Measurements from ENCODE around the gene E2F1. TPM values are rescaled to one million over a fixed set of nuclear protein-coding genes. Genes with fewer than 3 reads are reported as not detected.

Gene E2F1, protein sequence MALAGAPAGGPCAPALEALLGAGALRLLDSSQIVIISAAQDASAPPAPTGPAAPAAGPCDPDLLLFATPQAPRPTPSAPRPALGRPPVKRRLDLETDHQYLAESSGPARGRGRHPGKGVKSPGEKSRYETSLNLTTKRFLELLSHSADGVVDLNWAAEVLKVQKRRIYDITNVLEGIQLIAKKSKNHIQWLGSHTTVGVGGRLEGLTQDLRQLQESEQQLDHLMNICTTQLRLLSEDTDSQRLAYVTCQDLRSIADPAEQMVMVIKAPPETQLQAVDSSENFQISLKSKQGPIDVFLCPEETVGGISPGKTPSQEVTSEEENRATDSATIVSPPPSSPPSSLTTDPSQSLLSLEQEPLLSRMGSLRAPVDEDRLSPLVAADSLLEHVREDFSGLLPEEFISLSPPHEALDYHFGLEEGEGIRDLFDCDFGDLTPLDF
- 1 to 10 TPM; 1.3 to 4.2 (median 1.8) TPM for total RNA-seq

DNA sequence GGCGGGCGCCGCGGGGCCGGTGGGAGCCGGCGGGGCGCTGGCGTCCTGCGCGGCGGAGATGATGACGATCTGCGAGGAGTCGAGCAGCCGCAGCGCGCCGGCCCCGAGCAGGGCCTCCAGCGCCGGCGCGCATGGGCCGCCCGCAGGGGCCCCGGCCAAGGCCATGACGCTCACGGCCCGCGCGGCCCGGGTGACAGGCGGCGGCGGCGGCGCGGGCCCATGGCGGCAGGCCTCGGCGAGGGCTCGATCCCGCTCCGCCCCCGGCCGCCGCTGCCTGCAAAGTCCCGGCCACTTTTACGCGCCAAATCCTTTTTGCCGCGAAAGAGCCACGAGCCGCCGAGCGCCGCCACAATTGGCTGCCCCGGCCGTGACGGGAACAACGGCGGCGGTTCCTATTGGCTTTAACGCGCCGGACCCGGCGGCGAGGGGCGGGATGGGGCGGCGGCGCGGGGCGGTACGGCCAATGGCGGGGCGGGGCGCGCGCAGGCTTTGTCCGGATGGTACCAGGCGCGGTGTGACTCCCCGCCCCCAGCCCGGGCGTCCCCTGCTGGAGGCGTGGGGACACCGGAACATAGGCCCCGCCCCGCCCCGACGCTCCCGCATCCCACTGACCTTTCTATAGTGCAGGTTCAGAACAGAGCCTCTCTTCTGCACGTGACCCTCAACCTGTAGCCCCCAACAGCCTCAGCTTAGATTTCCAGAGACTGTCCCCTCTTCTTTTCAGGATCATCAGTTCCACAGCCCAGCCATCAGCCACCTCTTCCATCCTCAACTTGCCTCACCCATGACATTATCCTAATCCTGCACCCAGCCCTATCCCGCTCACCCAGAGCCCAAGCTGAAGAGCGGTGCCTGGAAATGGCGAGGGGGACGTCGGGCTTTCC is at the start of gene E2F1:
E2F1 (minus strand) TSS at position 286 of the 884 bp plus-strand sequence; CDS start at position 165, 121 bp downstream.
- 3 to 11% methylated on average over 11 to 57 of the region's 101 CpGs for WGBS, 2 donors

DNA sequence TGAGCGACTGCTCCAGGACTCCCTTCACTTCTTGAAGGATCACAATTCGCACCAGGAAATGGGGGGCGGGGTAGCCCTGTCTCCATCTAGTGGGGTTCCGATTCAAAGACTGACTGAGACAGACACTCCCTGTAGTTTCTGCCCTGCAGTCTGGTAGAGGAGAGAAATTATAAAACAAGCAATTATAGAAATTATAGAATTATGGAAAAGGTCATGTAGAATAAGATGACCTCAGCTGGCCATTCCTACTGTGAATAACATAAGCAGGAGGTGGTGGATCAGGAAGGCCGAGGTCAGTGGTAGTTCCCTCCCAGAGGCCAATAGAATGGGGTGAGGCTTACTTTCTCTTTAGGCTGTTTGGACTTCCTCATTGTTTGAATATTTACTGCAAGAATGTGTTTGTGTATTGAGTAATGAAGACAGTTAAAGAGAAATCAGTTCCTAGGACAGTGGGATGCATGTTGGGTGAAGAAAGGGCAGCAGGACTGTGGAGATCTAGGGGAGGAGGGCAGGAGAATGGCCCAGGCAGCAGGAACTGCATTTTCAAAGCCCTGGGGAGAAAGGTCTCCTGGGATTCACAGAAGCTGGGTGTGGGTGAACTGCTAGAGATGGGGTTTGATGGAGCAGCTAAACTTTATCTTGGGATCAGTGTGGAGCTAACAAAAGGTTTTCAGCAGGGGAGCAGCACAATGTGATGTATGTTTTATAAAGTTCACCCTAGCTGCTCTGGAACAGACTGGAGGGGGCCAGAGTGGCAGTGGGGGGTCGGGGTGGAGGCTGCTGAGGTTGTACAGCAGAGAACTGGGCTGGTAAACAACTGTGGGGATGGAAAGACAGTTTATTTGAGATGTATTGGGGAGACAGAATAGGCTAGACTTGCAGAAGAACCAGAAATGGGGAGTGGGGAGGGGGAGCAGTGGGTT is 47.7 kb upstream of the E2F1 start:
- H3K27me3 ChIP-seq: no peaks in the 10 kb centered on the region
- DNase-seq (ENCODE audit: low spot score in 2 of 2): peak in 1 of 2 donors; percentile 34
- H3K9me3 ChIP-seq: peaks cover 0 to 21% (median 5%) of the 10 kb centered on the region in 4 donors
- H3K36me3 ChIP-seq: no peaks in the 10 kb centered on the region
- H3K4me3 ChIP-seq: peak overlapping the region in 1 of 4 donors; percentile 68
- peaks cover 0 to 29% (median 24%) of the 10 kb centered on the region in 4 donors for H3K4me1 ChIP-seq
- peak overlapping the region; percentile 32 to 96 (median 94) for H3K27ac ChIP-seq
- WGBS, 2 donors: 27 to 32% methylated on average over 6 of the region's 6 CpGs
- no peak for TF ChIP-seq POLR2A (IDR thresholded peaks at IDR 0.05)
- TF ChIP-seq, protein P1, sequence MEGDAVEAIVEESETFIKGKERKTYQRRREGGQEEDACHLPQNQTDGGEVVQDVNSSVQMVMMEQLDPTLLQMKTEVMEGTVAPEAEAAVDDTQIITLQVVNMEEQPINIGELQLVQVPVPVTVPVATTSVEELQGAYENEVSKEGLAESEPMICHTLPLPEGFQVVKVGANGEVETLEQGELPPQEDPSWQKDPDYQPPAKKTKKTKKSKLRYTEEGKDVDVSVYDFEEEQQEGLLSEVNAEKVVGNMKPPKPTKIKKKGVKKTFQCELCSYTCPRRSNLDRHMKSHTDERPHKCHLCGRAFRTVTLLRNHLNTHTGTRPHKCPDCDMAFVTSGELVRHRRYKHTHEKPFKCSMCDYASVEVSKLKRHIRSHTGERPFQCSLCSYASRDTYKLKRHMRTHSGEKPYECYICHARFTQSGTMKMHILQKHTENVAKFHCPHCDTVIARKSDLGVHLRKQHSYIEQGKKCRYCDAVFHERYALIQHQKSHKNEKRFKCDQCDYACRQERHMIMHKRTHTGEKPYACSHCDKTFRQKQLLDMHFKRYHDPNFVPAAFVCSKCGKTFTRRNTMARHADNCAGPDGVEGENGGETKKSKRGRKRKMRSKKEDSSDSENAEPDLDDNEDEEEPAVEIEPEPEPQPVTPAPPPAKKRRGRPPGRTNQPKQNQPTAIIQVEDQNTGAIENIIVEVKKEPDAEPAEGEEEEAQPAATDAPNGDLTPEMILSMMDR (IDR thresholded peaks at IDR 0.05): peak in 1 of 5 experiments; percentile 10
- peak in 1 of 2 donors; percentile 25 for TF ChIP-seq EP300 (IDR thresholded peaks at IDR 0.05)

More for the DNA sequence above, at the start of gene E2F1:
- TF ChIP-seq POLR2A (IDR thresholded peaks at IDR 0.05) (peak in 1 of 2 donors; percentile 19), EP300 (IDR thresholded peaks at IDR 0.05) (peak in 1 of 2 donors; percentile 53)
- TF ChIP-seq, protein P1 (IDR thresholded peaks at IDR 0.05): peak; percentile 38 to 80 (median 49)
- Histone ChIP-seq H3K27ac (peak within 1 kb of the TSS; percentile 48 to 85 (median 69)), H3K4me1 (peaks cover 0 to 28% (median 10%) of the 10 kb centered on the region in 4 donors), H3K27me3 (no peaks in the 10 kb centered on the region), H3K36me3 (no peaks in the 10 kb centered on the region), H3K9me3 (no peaks in the 10 kb centered on the region), H3K4me3 (peak within 1 kb of the TSS; percentile 19 to 54 (median 28))
- peak; percentile 89 to 92 for DNase-seq (ENCODE audit: low spot score in 2 of 2)

DNA sequence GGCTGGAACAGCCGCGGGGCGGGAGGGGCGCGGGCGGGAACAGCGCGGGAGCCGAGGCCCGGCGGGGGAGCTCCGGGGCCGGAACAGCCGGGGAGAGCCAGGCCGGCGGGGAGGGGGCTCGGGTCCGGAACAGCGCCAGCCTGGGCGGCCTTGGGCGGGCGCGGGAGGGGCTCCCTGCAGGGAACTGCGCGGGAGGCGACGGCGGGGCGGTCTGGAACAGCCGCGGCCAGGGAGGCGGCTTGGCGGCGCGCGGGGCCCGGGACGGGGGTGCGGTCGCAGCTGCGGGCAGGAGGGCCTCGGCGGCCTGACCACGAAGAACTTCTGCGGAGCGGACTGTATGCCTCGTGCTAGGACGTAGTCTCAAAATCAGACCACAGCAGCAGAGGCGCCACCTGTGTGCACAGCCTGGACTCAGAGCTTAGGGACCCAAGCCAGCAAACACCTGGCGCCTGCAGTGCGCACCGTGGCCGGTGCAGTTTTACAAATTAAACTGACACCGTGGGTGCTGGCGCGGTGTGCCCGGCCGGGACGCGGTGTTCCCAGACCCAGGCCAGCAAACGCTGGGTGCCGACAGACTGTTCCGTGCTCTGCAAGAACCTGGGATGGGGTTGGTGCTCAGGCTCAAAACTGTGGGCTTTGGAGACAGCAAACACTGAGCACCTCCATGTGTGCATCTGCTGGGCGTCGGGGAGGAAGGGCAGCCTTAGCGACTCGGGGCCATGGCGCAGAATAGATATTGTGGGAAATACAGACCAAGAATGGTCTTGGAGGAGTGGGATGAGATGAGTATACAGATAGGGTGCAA is 46.2 kb upstream of the E2F1 start:
- Histone ChIP-seq H3K36me3 (no peaks in the 10 kb centered on the region), H3K27ac (peak overlapping the region; percentile 76 to 96 (median 94))
- DNase-seq (ENCODE audit: low spot score in 2 of 2): peak; percentile 67 to 70

More for the DNA sequence above, 46.2 kb upstream of the E2F1 start:
- Histone ChIP-seq H3K27me3 (no peaks in the 10 kb centered on the region), H3K4me3 (peak overlapping the region; percentile 40 to 68 (median 56)), H3K9me3 (peaks cover 0 to 17% (median 5%) of the 10 kb centered on the region in 4 donors), H3K4me1 (peaks cover 0 to 29% (median 24%) of the 10 kb centered on the region in 4 donors)
- 5 to 18% methylated on average over 9 to 65 of the region's 68 CpGs for WGBS, 2 donors
- no peak for TF ChIP-seq POLR2A (IDR thresholded peaks at IDR 0.05)
- TF ChIP-seq, protein P1 (IDR thresholded peaks at IDR 0.05): peak in 2 of 5 experiments; percentile 4 to 33

All from tibial nerve (tissue), 4 donors.